Heart right ventricle (tissue), 16 donors: Measurements from ENCODE around the gene VPS13D. TPM values are rescaled to one million over a fixed set of nuclear protein-coding genes. Genes with fewer than 3 reads are reported as not detected.

ENCODE experiments used
- ATAC-seq, 8 donors: fragments of 200-7000 bp; cut with Tn5 transposase; one replicate each; pipeline ENCODE4 v1.9.1; 2020; ENCODE audit warnings: mild to moderate bottlenecking in 8 of 8, moderate library complexity in 8 of 8, moderate number of reproducible peaks in 1 of 8
- DNase-seq, 2 donors: peaks; one replicate each; pipeline ENCODE4 v3.0.0-alpha.2; 2020
- H3K27ac ChIP-seq, 10 donors: fragments of 200-600 bp; sonication (generic) in 2 of 10; one replicate each; pipeline versions ENCODE4 v1.5.0 to v1.8.0; 2020 to 2022; ENCODE audit warnings: mild to moderate bottlenecking in 3 of 10
- H3K27me3 ChIP-seq, 7 donors: fragments of 200-600 bp; one replicate each; pipeline ENCODE4 v1.8.0; 2021 to 2022; ENCODE audit warnings: mild to moderate bottlenecking in 2 of 7
- H3K36me3 ChIP-seq, 9 donors: fragments of 200-600 bp; sonication (generic) in 1 of 9; one replicate each; pipeline versions ENCODE4 v1.5.0 to v1.8.0; 2020 to 2022; ENCODE audit warnings: mild to moderate bottlenecking in 2 of 9
- H3K4me1 ChIP-seq, 9 donors: fragments of 200-600 bp; sonication (generic) in 1 of 9; one replicate each; pipeline versions ENCODE4 v1.5.0 to v1.8.0; 2020 to 2022; ENCODE audit warnings: mild to moderate bottlenecking in 4 of 9
- H3K4me3 ChIP-seq, 10 donors: fragments of 200-600 bp; sonication (generic) in 2 of 10; one replicate each; pipeline versions ENCODE4 v1.5.0 to v1.8.0; 2020 to 2022; ENCODE audit warnings: mild to moderate bottlenecking in 7 of 10, moderate library complexity in 2 of 10
- H3K9me3 ChIP-seq, 11 donors: fragments of 200-600 bp in 10 of 11; sonication (generic) in 2 of 11; one replicate each; pipeline versions ENCODE4 v1.5.0 to v1.8.0; 2013 to 2022; ENCODE audit warnings: mild to moderate bottlenecking in 2 of 11, control low read depth in 1 of 11, moderate library complexity in 1 of 11
- CTCF ChIP-seq, 9 donors: fragments of 200-600 bp; sonication (generic) in 2 of 9; IDR thresholded peaks; one replicate each; pipeline versions ENCODE4 v1.5.0 to v1.8.0; 2021 to 2022; ENCODE audit warnings: antibody characterized with exemption in 9 of 9, mild to moderate bottlenecking in 5 of 9, moderate library complexity in 1 of 9
- WGBS, 2 donors: extraction: QIAGEN DNeasy Blood & Tissue Kit; methylation state at CpG; one replicate each; pipeline ENCODE4 v1.1.7; 2013; ENCODE audit warnings: inconsistent platforms in 1 of 2; 5-methylcytosine and 5-hydroxymethylcytosine counted together
- intact Hi-C, 10 donors: fragments of 100-400 bp; cut with DNase I; formaldehyde crosslinking; loops; one replicate each; pipeline versions ENCODE4 v1.11.1 to v1.14.2; 2022
- polyA plus RNA-seq, 2 donors: library from polyadenylated mRNA; stranded (reverse); fragments of 200-250 nt; gene quantifications; one replicate each; pipeline ENCODE4 v1.2.3, GENCODE V29; 2013
- total RNA-seq, 10 donors: library from RNA; stranded (reverse); fragmentation: NEBNext Ultra II Directional in 3 of 10; extraction: Animal tissue kit (Norgen Biotek cat#: 25700) in 3 of 10; gene quantifications; one replicate each; pipeline versions ENCODE4 v1.2.1 to v1.2.4, GENCODE V29; 2021 to 2023
- donor health status: Arrhythmogenic right ventricular cardiomyopathy.
- donor health status: ischemic (EF 13 %, LVEDD 7.1; RV severe dilation, severe dysfunction).
- donor health status: healthy with polysubstance abuse.
- donor health status: DM: no; HTN: yes; CAD: no.
- donor health status: DM: no; HTN: no; CAD: no.
- donor health status: ischemic (EF 25% LVEDD 6.9; RV normal size, moderate dysfunction).
- donor health status: ischemic (EF 25% LVEDD 5.7; RV mildly dilated, moderate dysfunction).
- donor health status: healthy.
- donor health status: DM: yes; HTN: yes; CAD: no.
- donor health status: Ischemic cardiomyopathy.
- donor health status: ischemic (EF 35%, LVEDD 5.7; RV mildly dilated, moderate dysfunction).
- donor health status: nonischemic (EF 11% LVEDD 7.7; RV severe dilation, severe dysfunction).
- donor health status: DM: yes; HTN: yes; CAD: no.
- donor health status: PGD.
- donor health status: ischemic (EF 29% LVEDD 5.4; RV normal size, mild dysfunction).
- donor health status: nonischemic (EF 23%, LVEDD 6.1; RV moderate dilation, normal function).

Gene VPS13D
- total and polyA plus RNA-seq, 12 donors: 36.9 to 161 (median 83.3) TPM

- Histone ChIP-seq H3K27me3 (no peaks in the 10 kb centered on the region), H3K27ac (no peak overlapping the region), H3K9me3 (peaks cover 0 to 8% (median 0%) of the 10 kb centered on the region in 11 donors), H3K4me3 (no peak overlapping the region), H3K36me3 (peaks cover 0 to 95% (median 20%) of the 10 kb centered on the region in 9 donors), H3K4me1 (peaks cover 0 to 14% (median 4%) of the 10 kb centered on the region in 9 donors)
- no peak for TF ChIP-seq CTCF (IDR thresholded peaks at IDR 0.05)
- no peak for ATAC-seq
- intact Hi-C loops: loop anchor here in 1 of 10 donors (10.0 kb wide), 1 partner anchor 70 kb away; no protein-coding TSS in a partner anchor
- whole genome bisulfite sequencing, 2 donors: 89 to 94% methylated on average over 2 of the region's 2 CpGs
- no peak for DNase-seq
Measured at GRCh38 chr1:12414444-12415018, 184.7 kb downstream of the VPS13D start.

GRCh38 chr1:12415038-12415466 lies 185.2 kb downstream of the VPS13D start:
- TF ChIP-seq CTCF (IDR thresholded peaks at IDR 0.05): no peak
- ATAC-seq (no peak), DNase-seq (no peak)
- Histone ChIP-seq H3K9me3 (peaks cover 0 to 8% (median 0%) of the 10 kb centered on the region in 11 donors), H3K4me1 (peaks cover 0 to 16% (median 0%) of the 10 kb centered on the region in 9 donors), H3K36me3 (peaks cover 0 to 95% (median 20%) of the 10 kb centered on the region in 9 donors), H3K27ac (no peak overlapping the region), H3K4me3 (no peak overlapping the region), H3K27me3 (no peaks in the 10 kb centered on the region)
- 66 to 80% methylated on average over 5 of the region's 5 CpGs for WGBS, 2 donors
- intact Hi-C loops: loop anchor here in 1 of 10 donors (10.0 kb wide), 1 partner anchor 70 kb away; no protein-coding TSS in a partner anchor

- ATAC-seq (no peak), DNase-seq (no peak)
- peaks cover 0 to 20% (median 0%) of the 10 kb centered on the region in 9 donors for H3K4me1 ChIP-seq
- intact Hi-C loops: loop anchor here in 1 of 10 donors (10.0 kb wide), 1 partner anchor 69 kb away; no protein-coding TSS in a partner anchor
- peaks cover 0 to 91% (median 20%) of the 10 kb centered on the region in 9 donors for H3K36me3 ChIP-seq
- WGBS, 2 donors: 88 to 94% methylated on average over 1 of the region's 1 CpG
- no peak overlapping the region for H3K27ac ChIP-seq
- no peak for TF ChIP-seq CTCF (IDR thresholded peaks at IDR 0.05)
- no peaks in the 10 kb centered on the region for H3K9me3 ChIP-seq
- no peaks in the 10 kb centered on the region for H3K27me3 ChIP-seq
- no peak overlapping the region for H3K4me3 ChIP-seq
Measured at GRCh38 chr1:12416101-12416500, 186.3 kb downstream of the VPS13D start.

DNA sequence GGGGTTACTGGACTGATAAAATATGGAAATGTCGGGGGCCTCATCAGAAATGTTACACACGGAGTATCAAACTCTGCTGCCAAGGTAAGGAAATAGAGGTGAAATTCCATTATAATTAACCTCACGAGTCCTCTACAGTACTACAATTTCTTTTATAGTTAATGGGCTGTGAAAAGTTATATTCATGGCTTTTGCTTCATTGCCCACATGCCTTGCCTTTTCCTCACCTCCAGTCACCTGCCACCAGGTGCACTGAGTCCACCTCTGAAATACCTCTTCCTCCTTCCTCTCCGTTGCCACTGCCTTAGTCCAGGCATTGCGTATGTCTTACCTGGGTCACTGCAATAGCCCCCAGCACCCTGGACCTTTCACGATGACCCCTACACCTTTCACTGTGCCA lies 186.9 kb downstream of the VPS13D start:
- 85 to 89% methylated on average over 6 of the region's 6 CpGs for WGBS, 2 donors
- no peak for TF ChIP-seq CTCF (IDR thresholded peaks at IDR 0.05)
- Histone ChIP-seq H3K4me3 (no peak overlapping the region), H3K27ac (no peak overlapping the region), H3K9me3 (no peaks in the 10 kb centered on the region), H3K4me1 (peaks cover 0 to 23% (median 2%) of the 10 kb centered on the region in 9 donors), H3K27me3 (no peaks in the 10 kb centered on the region), H3K36me3 (peaks cover 0 to 91% (median 20%) of the 10 kb centered on the region in 9 donors)
- ATAC-seq (no peak), DNase-seq (no peak)
- intact Hi-C loops: loop anchor here in 1 of 10 donors (10.0 kb wide), 1 partner anchor 68 kb away; no protein-coding TSS in a partner anchor
